ENCODE results near the gene PPP1R9A.

GRCh38 chr7:94940241-94940640, 32.8 kb downstream of the PPP1R9A start:
- TF ChIP-seq CTCF (IDR thresholded peaks at IDR 0.05; ENCODE audit: poor library complexity, severe bottlenecking), result no peak
- TF ChIP-seq POLR2AphosphoS5 (IDR thresholded peaks at IDR 0.05), result no peak
- no peak for TF ChIP-seq EZH2 (IDR thresholded peaks at IDR 0.05; ENCODE audit: borderline replicate concordance, insufficient read depth, low read length, poor library complexity, severe bottlenecking)

Data from neural cell (in vitro differentiated cells).